Lung (tissue), 12 donors: ENCODE data around the gene HS3ST3B1. TPM values are rescaled to one million over a fixed set of nuclear protein-coding genes. Genes with fewer than 3 reads are reported as not detected.

ENCODE experiments used
- ATAC-seq: fragments of 200-7000 bp; cut with Tn5 transposase; one replicate; pipeline ENCODE4 v1.9.1; 2020; ENCODE audit warnings: moderate number of reproducible peaks; ENCODE audit not compliant: insufficient read depth, low FRiP score
- DNase-seq, 3 donors: peaks; one replicate each; pipeline ENCODE4 v3.0.0-alpha.2; 2013 to 2017
- H3K27ac ChIP-seq, 2 donors: one replicate each; pipeline ENCODE4 v1.5.1; 2013; ENCODE audit warnings: mild to moderate bottlenecking in 2 of 2, moderate library complexity in 2 of 2, control low read depth in 1 of 2, inconsistent platforms in 1 of 2, low read depth in 1 of 2, low read length in 1 of 2
- H3K27me3 ChIP-seq, 3 donors: one replicate each; pipeline ENCODE4 v1.5.1; 2013; ENCODE audit warnings: low read length in 2 of 3; ENCODE audit not compliant: control insufficient read depth in 3 of 3, insufficient read depth in 3 of 3
- H3K36me3 ChIP-seq, 4 donors: one replicate each; pipeline ENCODE4 v1.5.1; 2013; ENCODE audit warnings: low read length in 4 of 4, mild to moderate bottlenecking in 1 of 4, moderate library complexity in 1 of 4; ENCODE audit not compliant: control insufficient read depth in 4 of 4, insufficient read depth in 4 of 4
- H3K4me1 ChIP-seq, 5 donors: one replicate each; pipeline ENCODE4 v1.5.1; 2013; ENCODE audit warnings: low read length in 5 of 5, mild to moderate bottlenecking in 2 of 5, moderate library complexity in 1 of 5; ENCODE audit not compliant: control insufficient read depth in 5 of 5, insufficient read depth in 5 of 5
- H3K4me3 ChIP-seq: one replicate; pipeline ENCODE4 v1.5.1; 2013; ENCODE audit warnings: mild to moderate bottlenecking, control low read depth, moderate library complexity
- H3K9ac ChIP-seq, 2 donors: one replicate each; pipeline ENCODE4 v1.5.1; 2013; ENCODE audit warnings: low read length in 2 of 2, control low read depth in 1 of 2; ENCODE audit not compliant: insufficient read depth in 1 of 2
- H3K9me3 ChIP-seq, 4 donors: one replicate each; pipeline ENCODE4 v1.5.1; 2013; ENCODE audit warnings: low read length in 3 of 4, mild to moderate bottlenecking in 1 of 4, moderate library complexity in 1 of 4; ENCODE audit not compliant: control insufficient read depth in 4 of 4, insufficient read depth in 3 of 4
- CTCF ChIP-seq: IDR thresholded peaks from 2 replicates; pipeline ENCODE4 v1.5.1; 2012; ENCODE audit warnings: mild to moderate bottlenecking; ENCODE audit errors: control extremely low read depth, extremely low read depth
- WGBS, 2 donors: extraction: QIAGEN DNeasy Blood & Tissue Kit; methylation state at CpG; one replicate each; pipeline ENCODE4 v1.1.7; 2013; 5-methylcytosine and 5-hydroxymethylcytosine counted together
- polyA plus RNA-seq, 2 donors: library from polyadenylated mRNA; stranded (reverse); fragments of 200-250 nt; gene quantifications; one replicate each; pipeline ENCODE4 v1.2.1, GENCODE V29; 2013
- total RNA-seq, 2 donors: library from RNA; depleted of rRNA in 1 of 2; stranded (reverse); fragments of >200 nt in 1 of 2; gene quantifications; one replicate each; pipeline ENCODE4 v1.2.1, GENCODE V29; 2014 to 2021
- donor health status: control.
- donor health status: control.
- donor health status: Bipolar disorder and iron deficiency.
- donor health status: healthy.
- donor health status: DM: yes; HTN: yes; CAD: no.

Gene HS3ST3B1
- total and polyA plus RNA-seq, 4 donors: 0.87 to 14.6 (median 5.3) TPM

- Histone ChIP-seq H3K4me3 (no peak overlapping the region), H3K4me1 (no peaks in the 10 kb centered on the region), H3K36me3 (no peaks in the 10 kb centered on the region), H3K9me3 (no peaks in the 10 kb centered on the region), H3K27ac (no peak overlapping the region), H3K9ac (no peak overlapping the region), H3K27me3 (peaks cover 0 to 3% (median 0%) of the 10 kb centered on the region in 3 donors)
- 71 to 77% methylated on average over 5 of the region's 5 CpGs for WGBS, 2 donors
- ATAC-seq (no peak), DNase-seq (no peak)
- TF ChIP-seq CTCF: no peak
These were observed 31.4 kb upstream of the HS3ST3B1 start for GRCh38 chr17:14269473-14269872.

GRCh38 chr17:14270508-14270907 is 30.4 kb upstream of the HS3ST3B1 start:
- DNase-seq: no peak
- no peak overlapping the region for H3K4me3 ChIP-seq
- no peak overlapping the region for H3K27ac ChIP-seq
- no peak for TF ChIP-seq CTCF
- peaks cover 0 to 3% (median 0%) of the 10 kb centered on the region in 3 donors for H3K27me3 ChIP-seq
- H3K9ac ChIP-seq: no peak overlapping the region
- no peaks in the 10 kb centered on the region for H3K36me3 ChIP-seq
- H3K9me3 ChIP-seq: no peaks in the 10 kb centered on the region
- WGBS, 2 donors: 77 to 79% methylated on average over 2 of the region's 2 CpGs
- no peak for ATAC-seq
- no peaks in the 10 kb centered on the region for H3K4me1 ChIP-seq

GRCh38 chr17:14276535-14277250 is 24.2 kb upstream of the HS3ST3B1 start:
- ATAC-seq (no peak), DNase-seq (no peak)
- peaks cover 0 to 5% (median 3%) of the 10 kb centered on the region in 3 donors for H3K27me3 ChIP-seq
- H3K27ac ChIP-seq: no peak overlapping the region
- H3K9ac ChIP-seq: no peak overlapping the region
- H3K4me1 ChIP-seq: no peaks in the 10 kb centered on the region
- TF ChIP-seq CTCF: no peak
- 65 to 83% methylated on average over 2 of the region's 2 CpGs for WGBS, 2 donors
- no peak overlapping the region for H3K4me3 ChIP-seq
- H3K9me3 ChIP-seq: no peaks in the 10 kb centered on the region
- no peaks in the 10 kb centered on the region for H3K36me3 ChIP-seq

- Histone ChIP-seq H3K27ac (no peak overlapping the region), H3K9me3 (no peaks in the 10 kb centered on the region), H3K27me3 (peaks cover 0 to 5% (median 4%) of the 10 kb centered on the region in 3 donors), H3K4me3 (no peak overlapping the region), H3K4me1 (no peaks in the 10 kb centered on the region), H3K9ac (no peak overlapping the region), H3K36me3 (no peaks in the 10 kb centered on the region)
- no peak for TF ChIP-seq CTCF
- 79 to 100% methylated on average over 3 of the region's 3 CpGs for WGBS, 2 donors
- DNase-seq (no peak), ATAC-seq (no peak)
These were observed 19.4 kb upstream of the HS3ST3B1 start for GRCh38 chr17:14281530-14281929.
